WERI-Rb-1 (cell line): Measurements from ENCODE around the gene PTPRD.

Source experiments
- DNase-seq: peaks from one replicate; pipeline ENCODE4 v3.0.0-alpha.2; 2020
- H3K27ac ChIP-seq: fragments of 250-450 bp; sonication (Bioruptor Pico); 2 replicates; pipeline ENCODE4 v1.5.1; 2020; ENCODE audit warnings: mild to moderate bottlenecking, moderate library complexity
- H3K27me3 ChIP-seq: fragments of 250-450 bp; sonication (Bioruptor Pico); 2 replicates; pipeline ENCODE4 v1.5.1; 2021; ENCODE audit warnings: mild to moderate bottlenecking, low read depth, moderate library complexity; ENCODE audit not compliant: insufficient read depth, severe bottlenecking
- H3K36me3 ChIP-seq: fragments of 250-450 bp; sonication (Bioruptor Pico); 2 replicates; pipeline ENCODE4 v1.5.1; 2020; ENCODE audit warnings: mild to moderate bottlenecking, moderate library complexity
- H3K4me3 ChIP-seq: 2 replicates; pipeline ENCODE4 v1.5.1; 2011; ENCODE audit warnings: low read depth, mild to moderate bottlenecking, control low read depth, low read length
- H3K9me3 ChIP-seq: fragments of 250-450 bp; sonication (Bioruptor Pico); 2 replicates; pipeline ENCODE4 v1.5.1; 2021; ENCODE audit warnings: mild to moderate bottlenecking, moderate library complexity; ENCODE audit not compliant: severe bottlenecking
- CTCF ChIP-seq: IDR thresholded peaks from 2 replicates; pipeline ENCODE4 v1.5.1; 2011; ENCODE audit warnings: low read depth, mild to moderate bottlenecking, control low read depth, inconsistent platforms, low read length

PTPRD gene

GRCh38 chr9:10235376-10235775 lies 377.4 kb downstream of the PTPRD start:
- Histone ChIP-seq H3K36me3 (no peaks in the 10 kb centered on the region), H3K27me3 (no peaks in the 10 kb centered on the region), H3K9me3 (no peaks in the 10 kb centered on the region), H3K27ac (no peak overlapping the region), H3K4me3 (no peak overlapping the region)
- TF ChIP-seq CTCF, result no peak
- no peak for DNase-seq

GRCh38 chr9:10232352-10232930 lies 380.4 kb downstream of the PTPRD start:
- TF ChIP-seq CTCF, result no peak

GRCh38 chr9:10230512-10230911 lies 382.3 kb downstream of the PTPRD start:
- Histone ChIP-seq H3K36me3 (no peaks in the 10 kb centered on the region), H3K27ac (no peak overlapping the region), H3K27me3 (no peaks in the 10 kb centered on the region), H3K9me3 (no peaks in the 10 kb centered on the region), H3K4me3 (no peak overlapping the region)
- no peak for DNase-seq
- TF ChIP-seq CTCF, result no peak

More at GRCh38 chr9:10232352-10232930, 380.4 kb downstream of the PTPRD start:
- H3K27me3 ChIP-seq, result no peaks in the 10 kb centered on the region
- H3K4me3 ChIP-seq, result no peak overlapping the region
- no peaks in the 10 kb centered on the region for H3K9me3 ChIP-seq
- no peaks in the 10 kb centered on the region for H3K36me3 ChIP-seq
- DNase-seq, result no peak
- no peak overlapping the region for H3K27ac ChIP-seq

- no peak overlapping the region for H3K27ac ChIP-seq
- H3K27me3 ChIP-seq, result no peaks in the 10 kb centered on the region
- no peaks in the 10 kb centered on the region for H3K9me3 ChIP-seq
- no peak for TF ChIP-seq CTCF
- DNase-seq, result no peak
- H3K36me3 ChIP-seq, result no peaks in the 10 kb centered on the region
- H3K4me3 ChIP-seq, result no peak overlapping the region
Observed at GRCh38 chr9:10228082-10228481, 384.7 kb downstream of the PTPRD start.

GRCh38 chr9:10226996-10227395 lies 385.8 kb downstream of the PTPRD start:
- Histone ChIP-seq H3K9me3 (no peaks in the 10 kb centered on the region), H3K27me3 (no peaks in the 10 kb centered on the region), H3K36me3 (no peaks in the 10 kb centered on the region), H3K27ac (no peak overlapping the region), H3K4me3 (no peak overlapping the region)
- no peak for DNase-seq
- TF ChIP-seq CTCF, result no peak

GRCh38 chr9:10212702-10213101 lies 400.1 kb downstream of the PTPRD start:
- Histone ChIP-seq H3K27ac (no peak overlapping the region), H3K4me3 (no peak overlapping the region), H3K36me3 (no peaks in the 10 kb centered on the region), H3K9me3 (no peaks in the 10 kb centered on the region), H3K27me3 (no peaks in the 10 kb centered on the region)
- DNase-seq, result no peak
- TF ChIP-seq CTCF, result no peak
